ACC112 (cell line): ENCODE results near the gene FAM241A.
"Not testable (repeated sequence)": the region's sequence is repeated elsewhere in the genome, so short reads cannot be mapped to it uniquely, and the experiment has no call there.

Experiments
- H2AFZ ChIP-seq: fragments of 200-600 bp; sonication (generic); one replicate; pipeline ENCODE4 v1.6.0; 2017; ENCODE audit warnings: antibody characterized with exemption, low read length; ENCODE audit not compliant: unreplicated experiment
- H3K27ac ChIP-seq: fragments of 200-600 bp; sonication (generic); 2 replicates; pipeline ENCODE4 v1.5.1; 2014; ENCODE audit warnings: low read depth, mild to moderate bottlenecking, antibody characterized with exemption, low read length, moderate library complexity
- H3K27me3 ChIP-seq: fragments of 200-600 bp; sonication (generic); 2 replicates; pipeline ENCODE4 v1.6.1; 2014; ENCODE audit warnings: mild to moderate bottlenecking, antibody characterized with exemption, low read length, moderate library complexity, mixed read lengths; ENCODE audit not compliant: insufficient read depth
- H3K36me3 ChIP-seq: fragments of 200-600 bp; sonication (generic); 2 replicates; pipeline ENCODE4 v1.6.1; 2016; ENCODE audit warnings: mild to moderate bottlenecking, antibody characterized with exemption, low read length, moderate library complexity, mixed read lengths; ENCODE audit not compliant: insufficient read depth
- H3K4me1 ChIP-seq: fragments of 200-600 bp; sonication (generic); one replicate; pipeline ENCODE4 v1.6.1; 2016; ENCODE audit warnings: low read length, mixed read lengths; ENCODE audit not compliant: insufficient read depth, unreplicated experiment, control insufficient read depth
- H3K4me3 ChIP-seq: fragments of 200-600 bp; sonication (generic); 2 replicates; pipeline ENCODE4 v1.5.1; 2014; ENCODE audit warnings: mild to moderate bottlenecking, low read depth, low read length
- H3K79me2 ChIP-seq: fragments of 200-600 bp; sonication (generic); one replicate; pipeline ENCODE4 v1.6.0; 2016; ENCODE audit warnings: low read length; ENCODE audit not compliant: control insufficient read depth, unreplicated experiment, insufficient read depth

FAM241A gene

DNA sequence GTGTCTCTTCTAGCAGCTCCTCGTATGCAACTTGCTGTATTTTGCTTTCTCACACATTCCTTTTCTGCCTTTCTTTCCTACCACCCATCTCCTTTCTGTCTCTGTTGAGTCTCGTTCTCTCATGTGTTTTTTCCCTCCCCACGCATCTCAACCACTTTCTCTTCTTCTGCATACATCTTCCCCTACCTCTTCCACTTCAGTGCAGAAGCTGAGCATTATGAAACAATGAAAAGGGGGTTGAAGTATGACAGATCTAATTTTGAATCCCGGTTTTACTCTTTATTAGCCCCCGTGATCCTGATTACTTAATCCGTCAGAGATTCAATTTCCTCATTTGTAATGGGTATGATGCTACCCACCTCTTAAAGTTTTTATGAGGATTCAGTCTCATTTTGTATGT is 7.3 kb downstream of the FAM241A start:
- Histone ChIP-seq H3K27ac (no peak overlapping the region), H2AFZ (no peak overlapping the region), H3K36me3 (no peaks in the 10 kb centered on the region), H3K79me2 (peaks cover 39% of the 10 kb centered on the region), H3K4me1 (peaks cover 10% of the 10 kb centered on the region), H3K4me3 (no peak overlapping the region), H3K27me3 (no peaks in the 10 kb centered on the region)

DNA sequence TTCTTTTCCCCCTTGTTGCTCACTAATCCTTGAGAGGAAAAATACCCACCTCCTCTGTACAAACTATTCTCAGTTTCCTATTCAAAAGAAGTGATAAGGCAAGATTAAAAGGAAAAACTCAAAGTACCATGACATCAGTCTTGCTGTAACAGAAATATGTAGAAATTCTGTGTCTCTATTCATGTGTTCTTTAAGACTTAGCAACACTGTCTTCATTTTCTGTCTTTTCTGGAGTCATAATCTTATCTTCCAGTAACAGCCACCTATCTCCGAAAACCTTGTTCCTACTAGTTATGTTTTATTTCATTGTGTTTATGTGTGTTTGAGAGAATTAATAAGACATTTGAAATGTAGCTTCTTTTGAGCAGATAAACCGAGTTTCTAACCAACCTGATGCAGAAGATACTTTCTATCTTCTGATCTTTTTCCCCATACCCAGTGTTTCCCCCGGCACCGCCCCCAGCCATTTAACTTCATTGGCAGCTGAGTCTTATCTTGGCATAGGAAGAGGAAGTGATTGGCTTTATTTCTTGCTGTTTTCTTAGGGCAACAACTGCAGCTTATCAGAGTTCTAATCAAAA is 8.0 kb downstream of the FAM241A start:
- Histone ChIP-seq H3K36me3 (no peaks in the 10 kb centered on the region), H3K4me3 (no peak overlapping the region), H3K4me1 (peaks cover 5% of the 10 kb centered on the region), H2AFZ (no peak overlapping the region), H3K27me3 (no peaks in the 10 kb centered on the region), H3K27ac (no peak overlapping the region), H3K79me2 (peaks cover 33% of the 10 kb centered on the region)

DNA sequence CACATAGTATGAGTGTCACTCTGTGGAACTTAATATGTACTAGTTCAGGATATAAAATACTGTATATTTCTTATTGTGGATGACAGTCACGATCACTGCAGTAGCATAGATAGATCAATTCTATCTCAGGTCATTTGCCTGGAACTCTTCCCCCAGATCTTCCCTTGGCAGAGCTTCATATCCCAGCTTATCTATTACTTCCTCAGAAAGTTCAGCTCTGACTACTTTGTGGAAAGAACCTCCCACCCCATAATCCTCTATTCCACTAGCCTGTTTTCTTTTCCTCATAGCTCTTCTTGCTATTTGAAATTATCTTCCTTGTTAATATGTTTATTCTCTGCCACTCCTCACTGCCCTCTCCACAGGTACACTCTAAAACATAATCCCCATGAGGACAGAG is 10.9 kb downstream of the FAM241A start:
- Histone ChIP-seq H3K4me1 (no peaks in the 10 kb centered on the region), H3K4me3 (no peak overlapping the region), H3K36me3 (no peaks in the 10 kb centered on the region), H3K27me3 (no peaks in the 10 kb centered on the region), H3K27ac (no peak overlapping the region), H3K79me2 (peaks cover 13% of the 10 kb centered on the region), H2AFZ (no peak overlapping the region)

DNA sequence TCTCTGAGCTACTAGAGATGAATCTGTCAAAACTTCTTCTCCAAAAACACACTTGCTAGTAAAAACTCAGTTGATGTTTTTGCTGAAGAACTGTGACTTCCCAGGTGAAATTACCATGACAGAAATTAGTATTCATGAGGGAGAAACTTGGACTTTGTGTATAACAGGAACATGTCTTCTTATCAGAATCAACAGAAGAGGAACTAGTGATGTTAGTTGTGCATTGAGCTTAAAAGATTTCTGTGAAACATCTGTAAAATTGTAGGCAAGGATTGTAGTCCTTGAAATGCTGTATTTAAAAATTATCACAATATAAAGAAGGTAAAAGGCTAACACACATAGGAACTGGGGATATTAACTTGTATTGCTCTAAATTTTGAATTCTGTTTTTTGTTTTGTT is 11.3 kb downstream of the FAM241A start:
- H3K36me3 ChIP-seq, result no peaks in the 10 kb centered on the region
- H3K4me1 ChIP-seq, result no peaks in the 10 kb centered on the region
- no peaks in the 10 kb centered on the region for H3K27me3 ChIP-seq
- H2AFZ ChIP-seq, result no peak overlapping the region
- H3K27ac ChIP-seq, result no peak overlapping the region
- peaks cover 8% of the 10 kb centered on the region for H3K79me2 ChIP-seq
- H3K4me3 ChIP-seq, result no peak overlapping the region

DNA sequence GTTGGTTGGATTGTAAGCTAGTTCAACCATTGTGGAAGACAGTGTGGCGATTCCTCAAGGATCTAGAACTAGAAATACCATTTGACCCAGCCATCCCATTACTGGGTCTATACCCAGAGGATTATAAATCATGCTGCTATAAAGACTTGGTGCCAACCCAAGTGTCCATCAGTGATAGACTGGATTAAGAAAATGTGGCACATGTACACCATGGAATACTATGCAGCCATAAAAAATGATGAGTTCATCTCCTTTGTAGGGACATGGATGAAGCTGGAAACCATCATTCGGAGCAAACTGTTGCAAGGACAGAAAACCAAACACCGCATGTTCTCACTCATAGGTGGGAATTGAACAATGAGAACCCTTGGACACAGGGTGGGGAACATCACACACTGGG is 18.5 kb downstream of the FAM241A start:
- H3K27ac ChIP-seq, H3K4me3 ChIP-seq, H3K79me2 ChIP-seq, H3K4me1 ChIP-seq, H2AFZ ChIP-seq, H3K27me3 ChIP-seq, H3K36me3 ChIP-seq: not testable (repeated sequence)

DNA sequence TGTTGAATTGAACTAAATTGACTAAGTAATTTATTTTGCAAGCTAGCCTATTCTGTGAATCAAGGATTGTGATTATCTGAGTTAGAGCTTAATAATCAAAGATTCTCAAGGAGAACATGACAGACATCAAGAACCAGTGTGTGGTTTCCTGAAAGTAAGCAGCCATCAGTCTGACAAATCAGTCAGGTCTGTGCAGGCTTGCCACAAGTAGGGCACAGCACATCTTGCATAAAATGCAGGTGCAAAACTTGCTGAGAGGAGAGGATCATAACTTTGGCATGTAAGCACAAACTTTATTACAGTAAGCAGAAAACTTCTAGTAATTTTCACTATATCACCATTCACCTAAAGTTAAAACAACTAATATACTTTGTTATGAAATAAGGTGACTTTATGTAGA is 22.5 kb downstream of the FAM241A start:
- H3K36me3 ChIP-seq, result no peaks in the 10 kb centered on the region
- H3K79me2 ChIP-seq, result no peaks in the 10 kb centered on the region
- H3K27me3 ChIP-seq, result no peaks in the 10 kb centered on the region
- no peak overlapping the region for H2AFZ ChIP-seq
- H3K4me1 ChIP-seq, result peaks cover 21% of the 10 kb centered on the region
- no peak overlapping the region for H3K4me3 ChIP-seq
- no peak overlapping the region for H3K27ac ChIP-seq

DNA sequence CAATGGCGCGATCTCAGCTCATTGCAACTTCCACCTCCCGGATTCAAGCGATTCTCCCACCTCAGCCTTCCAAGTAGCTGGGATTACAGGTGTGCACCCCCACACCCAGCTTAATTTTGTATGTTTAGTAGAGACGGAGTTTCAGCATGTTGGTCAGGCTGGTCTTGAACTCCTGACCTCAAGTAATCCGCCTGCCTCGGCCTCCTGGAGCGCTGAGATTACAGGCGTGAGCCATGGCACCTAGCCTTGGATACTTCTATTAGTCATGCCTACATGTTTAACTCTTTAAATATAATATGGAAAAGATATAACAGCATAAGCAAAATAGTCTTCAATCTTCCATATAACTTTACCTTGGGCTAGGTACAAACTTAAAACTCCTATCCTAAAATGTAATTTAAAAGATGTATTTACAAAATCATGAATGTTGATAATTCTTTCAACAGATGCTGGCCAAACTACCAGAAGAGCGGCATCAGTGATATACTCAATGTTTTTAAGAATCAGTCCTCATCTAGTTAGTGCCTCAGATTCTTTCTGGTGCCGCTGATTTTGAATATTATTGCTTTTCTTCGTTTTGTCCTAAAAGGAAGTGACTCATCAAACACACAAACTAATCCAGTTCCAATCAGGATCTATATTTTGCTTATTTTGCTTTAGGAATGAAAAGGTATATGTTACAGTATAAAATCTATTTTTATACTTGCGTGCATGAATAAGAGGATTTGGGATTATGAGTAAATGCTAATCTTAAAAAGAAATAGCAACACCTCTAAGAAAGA is 23.7 kb downstream of the FAM241A start:
- Histone ChIP-seq H3K79me2 (no peaks in the 10 kb centered on the region), H2AFZ (no peak overlapping the region), H3K27me3 (no peaks in the 10 kb centered on the region), H3K4me3 (no peak overlapping the region), H3K36me3 (no peaks in the 10 kb centered on the region), H3K27ac (peak overlapping the region; percentile 82), H3K4me1 (peaks cover 26% of the 10 kb centered on the region)

DNA sequence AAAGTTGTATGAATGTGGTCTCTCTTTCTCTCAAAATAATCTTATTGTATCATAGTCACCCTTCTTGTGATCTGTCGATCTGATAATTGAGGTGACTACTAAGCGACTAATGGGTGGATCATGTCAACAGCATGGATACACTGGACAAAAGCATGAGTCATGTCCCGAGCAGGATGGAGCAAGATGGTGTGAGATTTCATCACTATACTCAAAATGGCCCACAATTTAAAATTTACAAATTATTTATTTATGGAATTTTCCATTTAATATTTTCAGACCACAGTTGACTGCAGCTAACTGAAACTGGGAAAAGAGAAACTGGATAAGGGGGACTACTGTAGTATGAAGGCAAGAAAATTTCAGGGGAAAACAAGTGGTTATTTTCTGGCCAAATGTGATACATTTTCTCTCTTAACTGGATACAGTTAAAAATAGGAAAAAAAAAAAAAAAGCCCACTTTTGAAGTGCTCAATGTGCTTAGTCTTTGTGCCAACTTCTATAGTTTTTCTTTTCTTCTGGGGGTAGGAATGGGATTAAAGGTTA is 25.3 kb downstream of the FAM241A start:
- peak overlapping the region; percentile 78 for H2AFZ ChIP-seq
- H3K4me1 ChIP-seq, result peaks cover 34% of the 10 kb centered on the region
- peak overlapping the region; percentile 82 for H3K27ac ChIP-seq
- H3K4me3 ChIP-seq, result peak overlapping the region; percentile 12
- H3K36me3 ChIP-seq, result no peaks in the 10 kb centered on the region
- H3K79me2 ChIP-seq, result no peaks in the 10 kb centered on the region
- no peaks in the 10 kb centered on the region for H3K27me3 ChIP-seq

DNA sequence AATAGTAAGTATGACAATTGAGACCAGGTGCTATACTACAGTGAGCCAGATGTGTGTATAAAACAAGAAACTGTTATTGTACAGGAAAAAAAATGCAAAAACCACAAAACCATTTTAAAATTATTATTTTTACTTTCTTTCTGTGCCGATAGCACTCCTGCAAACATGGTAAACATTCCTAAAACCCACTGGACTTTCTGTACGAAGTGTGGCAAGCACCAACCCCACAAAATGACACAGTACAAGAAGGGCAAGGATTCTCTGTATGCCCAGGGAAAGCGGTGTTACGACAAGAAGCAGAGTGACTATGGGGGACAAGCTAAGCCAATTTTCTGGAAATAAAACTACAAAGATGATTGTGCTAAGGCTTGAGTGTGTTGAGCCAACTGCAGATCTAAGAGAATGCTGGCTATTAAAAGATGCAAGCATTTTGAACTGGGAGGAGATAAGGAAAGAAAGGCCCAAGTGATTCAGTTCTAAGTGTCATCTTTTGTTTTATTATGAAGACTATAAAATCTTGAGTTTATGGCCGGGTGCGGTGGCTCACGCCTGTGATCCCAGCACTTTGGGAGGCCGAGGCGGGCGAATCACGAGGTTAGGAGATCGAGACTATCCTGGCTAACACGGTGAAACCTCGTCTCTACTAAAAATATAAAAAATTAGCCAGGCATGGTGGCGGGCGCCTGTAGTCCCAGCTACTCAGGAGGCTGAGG is 26.0 kb downstream of the FAM241A start:
- Histone ChIP-seq H3K4me1 (peaks cover 34% of the 10 kb centered on the region), H2AFZ (peak overlapping the region; percentile 78), H3K4me3 (peak overlapping the region; percentile 12), H3K27ac (peak overlapping the region; percentile 82)
- H3K79me2 ChIP-seq, H3K27me3 ChIP-seq, H3K36me3 ChIP-seq: not testable (repeated sequence)

DNA sequence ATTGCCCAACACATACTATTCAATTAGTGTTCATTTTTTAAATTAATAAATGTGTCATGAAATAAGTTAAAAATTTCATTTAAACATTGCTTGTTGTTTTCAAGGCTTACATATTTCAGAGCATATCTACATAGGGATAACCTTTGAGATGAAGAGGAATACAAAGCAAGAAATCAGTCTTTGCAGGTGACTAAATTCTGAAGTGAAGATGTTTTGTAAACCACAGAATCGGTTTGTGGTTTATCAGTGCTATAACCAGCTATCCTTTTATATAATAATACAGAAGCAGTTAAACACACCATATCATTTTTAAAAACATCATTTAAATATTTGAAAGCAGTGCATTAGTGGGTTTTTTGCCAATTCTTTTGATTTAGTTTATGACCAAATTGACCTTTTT is 26.9 kb downstream of the FAM241A start:
- Histone ChIP-seq H3K79me2 (no peaks in the 10 kb centered on the region), H3K36me3 (no peaks in the 10 kb centered on the region), H2AFZ (no peak overlapping the region), H3K4me3 (no peak overlapping the region), H3K4me1 (peaks cover 34% of the 10 kb centered on the region), H3K27ac (no peak overlapping the region), H3K27me3 (no peaks in the 10 kb centered on the region)
